DMS114 treated with DMSO at 0.1 percent for 48 hours (cell line): ENCODE data around the gene LIFR.

Experiments
- DNase-seq: peaks from one replicate; lab custom pipeline; 2025; ENCODE audit not compliant: unreplicated experiment; lab: John Stamatoyannopoulos, UW

Gene LIFR

DNA sequence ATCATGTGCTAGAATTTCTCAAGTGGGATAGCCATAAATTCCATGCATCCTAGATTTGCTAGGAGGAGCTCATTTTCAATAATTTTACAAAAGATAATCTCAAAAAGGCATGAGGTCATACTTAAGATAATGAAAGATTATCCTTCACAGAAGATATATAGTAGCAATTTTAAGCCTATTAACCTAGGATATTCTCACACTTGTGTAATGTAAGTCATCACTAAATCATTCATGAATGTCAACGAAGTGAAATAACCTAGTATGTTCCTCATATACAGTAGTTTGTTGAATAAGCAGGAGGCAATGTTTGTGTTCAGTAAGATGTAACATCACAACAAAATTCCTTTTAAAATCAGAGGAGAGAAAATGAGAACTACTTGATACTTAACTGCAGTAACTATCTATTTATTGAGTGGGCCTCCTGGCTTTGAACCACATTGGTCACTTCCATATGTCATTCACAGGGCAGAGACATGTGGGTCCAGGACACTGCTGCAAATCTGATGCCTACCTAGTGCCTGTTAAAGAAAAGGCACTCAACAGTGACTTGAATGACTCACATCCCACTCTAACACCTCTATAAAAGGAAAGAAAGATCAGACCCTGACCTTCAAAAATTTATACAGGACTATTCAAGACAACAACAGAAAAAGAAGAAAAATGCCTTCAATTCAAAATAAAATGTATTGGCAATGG lies 8.2 kb downstream of the LIFR start:
- no peak for DNase-seq

DNA sequence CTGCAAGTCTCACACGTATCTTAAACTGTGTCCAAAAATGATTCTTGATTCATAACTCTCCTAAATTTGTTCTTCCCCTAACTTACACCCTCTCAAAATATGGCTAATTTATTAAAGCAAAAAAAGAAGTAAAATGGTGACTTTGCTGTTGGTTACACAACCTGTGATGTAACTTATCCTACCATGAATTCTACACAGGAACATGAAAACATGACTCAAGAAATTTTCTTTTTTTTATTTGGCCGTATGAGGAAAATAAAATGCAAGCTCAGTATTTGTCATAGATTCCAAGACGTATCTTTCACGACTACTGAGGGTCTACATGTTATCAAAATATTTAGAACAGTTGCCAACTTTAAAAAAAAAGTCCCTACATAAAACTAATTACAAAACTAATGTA lies 9.2 kb downstream of the LIFR start:
- no peak for DNase-seq

DNA sequence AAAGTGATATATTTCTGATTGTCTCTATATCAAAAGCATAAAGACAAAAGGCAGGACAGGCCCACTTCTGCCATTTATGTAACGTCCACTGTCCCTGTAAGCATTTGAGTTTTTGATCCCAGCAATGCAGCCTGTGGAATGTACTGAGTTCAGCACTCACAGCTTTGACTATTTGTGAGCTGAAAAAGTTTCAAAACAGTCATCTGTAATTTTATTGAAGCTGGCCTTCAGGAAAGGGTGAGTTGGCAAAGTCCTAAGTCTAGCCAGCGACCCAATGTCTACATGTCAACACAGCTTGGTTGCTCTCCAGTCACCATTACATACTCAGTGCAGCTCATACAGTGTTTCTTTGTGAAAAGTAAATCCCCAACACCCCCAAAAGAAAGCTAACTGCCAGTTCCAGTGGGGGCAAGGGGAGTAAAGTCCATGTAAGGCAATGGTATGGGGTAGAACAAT lies 9.7 kb downstream of the LIFR start:
- DNase-seq, result no peak

DNA sequence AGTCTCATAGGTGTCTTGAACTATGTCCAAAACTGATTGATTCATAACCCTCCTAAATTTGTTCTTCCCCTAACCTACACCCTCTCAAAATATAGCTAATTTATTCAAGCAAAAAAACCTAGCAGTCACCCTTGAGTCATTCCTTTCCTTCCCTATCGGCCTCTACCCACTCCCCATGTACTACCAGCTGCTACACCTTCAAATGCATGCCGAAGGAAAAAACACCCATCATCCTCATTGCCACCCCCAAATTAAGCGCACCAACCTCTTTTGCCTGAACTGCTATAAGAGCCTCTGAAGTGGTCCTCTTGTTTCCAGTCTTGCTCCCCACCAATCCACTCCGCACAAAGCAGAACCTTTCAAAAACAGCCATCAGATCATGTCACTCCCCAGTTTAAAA lies 12.6 kb downstream of the LIFR start:
- no peak for DNase-seq

DNA sequence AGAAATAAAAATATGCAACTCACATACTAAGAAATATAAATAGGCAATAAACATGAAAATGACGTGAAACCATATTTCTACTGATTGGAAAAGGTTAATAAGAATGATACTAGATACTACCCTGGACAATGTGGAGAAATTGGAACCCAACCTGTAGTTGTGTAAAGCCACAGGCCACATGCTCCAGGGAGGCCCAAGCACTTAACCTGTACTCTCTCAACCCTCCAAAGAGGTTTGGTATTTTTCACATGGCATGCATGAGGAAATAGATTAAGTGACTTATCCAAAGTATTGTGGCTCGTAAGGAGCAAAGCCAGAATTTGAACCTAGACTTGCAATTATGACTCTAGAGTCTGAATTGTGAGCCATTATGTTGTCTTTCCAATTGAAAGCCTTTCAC lies 13.4 kb downstream of the LIFR start:
- no peak for DNase-seq

DNA sequence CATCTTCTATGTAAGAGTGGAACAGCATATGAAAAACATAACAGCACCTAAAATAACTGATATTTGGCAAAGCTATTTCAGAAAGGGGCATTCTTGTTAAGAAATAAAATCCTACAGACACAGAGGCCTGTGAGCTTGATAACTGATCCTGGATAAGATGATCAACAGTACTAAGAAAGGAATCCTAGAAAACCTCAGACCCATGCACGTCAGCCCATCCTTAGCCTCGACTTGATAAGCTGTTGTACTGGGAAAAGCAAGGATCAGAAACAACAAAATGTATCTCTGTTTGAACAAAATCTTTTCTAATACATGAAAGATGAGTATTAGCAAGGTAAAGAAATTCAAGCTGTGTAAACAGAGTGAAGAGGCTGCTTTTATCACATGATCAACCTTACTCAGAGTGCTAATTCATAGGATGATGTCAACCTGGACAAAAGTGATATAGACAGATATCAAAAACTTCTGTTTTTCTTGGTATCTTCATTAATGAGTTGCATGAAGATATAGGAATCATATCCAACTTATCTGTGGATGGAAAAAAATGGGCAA lies 15.2 kb downstream of the LIFR start:
- DNase-seq, result no peak

DNA sequence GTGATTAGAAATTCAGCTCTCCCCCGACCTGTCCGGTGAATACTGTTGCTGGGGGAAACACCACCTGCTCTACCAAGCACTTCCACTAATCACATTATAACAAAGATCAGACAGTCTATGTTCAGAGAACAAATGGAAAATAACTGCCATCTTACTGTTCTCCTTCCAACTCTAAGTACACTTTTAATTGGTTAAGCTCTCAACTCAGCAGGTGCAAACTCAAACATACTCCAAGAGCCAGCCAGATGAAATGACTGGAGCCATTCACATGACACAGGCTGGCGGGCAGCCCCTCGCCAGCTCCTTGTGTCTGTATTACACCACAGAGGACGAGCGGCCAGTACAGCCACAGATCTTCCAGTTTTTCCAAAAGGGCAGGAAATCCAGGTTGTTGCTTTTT lies 16.1 kb downstream of the LIFR start:
- DNase-seq, result no peak

DNA sequence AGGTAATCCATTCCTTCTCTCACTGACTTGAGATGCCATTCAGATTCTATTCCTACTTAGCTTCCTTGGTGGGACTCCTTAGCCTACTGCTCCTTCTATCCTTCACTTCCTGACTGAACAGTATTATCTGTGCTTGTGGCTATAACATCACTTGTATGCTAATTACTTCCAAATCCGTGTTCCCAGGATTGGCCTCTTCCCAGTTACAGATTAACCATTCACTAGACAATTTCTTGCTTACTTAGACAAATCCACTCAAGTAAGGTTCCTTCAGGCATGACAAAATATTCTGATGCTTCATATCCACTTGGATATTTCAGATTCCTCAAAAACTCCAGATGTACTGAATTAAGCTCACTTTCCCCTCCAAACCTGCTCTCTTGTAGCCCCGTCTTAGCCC lies 18.3 kb downstream of the LIFR start:
- DNase-seq, result no peak

DNA sequence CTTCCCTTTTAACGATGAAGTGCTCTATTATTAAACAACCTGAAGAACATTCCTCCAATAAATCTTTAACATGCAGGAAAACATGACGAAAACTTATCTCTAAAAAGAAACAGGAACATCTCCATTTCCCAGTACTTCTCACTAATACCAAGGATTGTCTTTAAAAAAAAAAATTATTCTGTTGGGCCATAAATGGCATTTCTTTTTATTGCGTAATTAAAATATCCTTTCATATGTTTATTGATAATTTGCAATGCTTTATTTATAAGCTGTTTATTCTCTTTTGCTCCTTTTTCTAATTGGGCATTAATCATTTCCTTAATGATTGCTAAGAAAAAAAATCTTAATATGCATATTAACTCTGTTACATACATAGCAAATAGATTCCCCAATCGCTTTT lies 18.9 kb downstream of the LIFR start:
- DNase-seq, result no peak

DNA sequence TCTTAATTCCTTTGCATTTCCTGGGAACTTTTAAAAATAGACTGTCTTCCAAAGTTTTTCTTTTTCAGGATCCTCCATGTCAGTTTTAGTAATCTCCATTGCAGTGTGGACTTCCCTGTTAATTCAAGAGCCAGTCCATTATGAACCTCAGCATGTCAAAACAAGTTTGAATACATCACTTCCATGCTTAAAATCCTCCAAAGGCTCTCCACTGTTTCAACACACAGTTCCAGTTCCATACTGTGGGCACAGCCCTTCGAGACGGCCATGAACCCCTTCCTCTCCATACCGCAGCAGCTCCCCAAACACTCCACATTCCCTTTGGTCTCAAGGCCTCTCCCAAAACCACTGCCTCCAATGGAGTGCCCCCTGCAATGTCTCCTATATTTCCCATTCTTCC lies 19.5 kb downstream of the LIFR start:
- no peak for DNase-seq

DNA sequence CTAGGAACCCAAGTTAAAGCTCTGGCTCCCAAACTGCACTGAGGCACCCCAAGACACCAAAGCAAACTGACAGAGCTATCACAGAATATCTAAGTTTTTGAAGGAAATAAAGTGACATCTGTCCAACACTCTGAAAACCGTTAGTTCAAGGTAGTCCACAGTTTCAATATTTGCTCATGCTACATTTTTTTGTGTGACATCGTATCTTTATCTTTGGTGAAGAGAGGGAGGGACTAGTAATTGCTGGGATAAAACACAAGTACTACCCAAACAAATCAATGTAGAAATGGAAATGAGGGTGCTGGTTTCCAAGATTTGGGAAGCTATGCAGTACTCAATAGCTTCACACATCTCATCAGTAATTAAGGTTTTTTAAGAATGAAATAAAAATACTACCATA lies 20.6 kb downstream of the LIFR start:
- DNase-seq, result no peak

DNA sequence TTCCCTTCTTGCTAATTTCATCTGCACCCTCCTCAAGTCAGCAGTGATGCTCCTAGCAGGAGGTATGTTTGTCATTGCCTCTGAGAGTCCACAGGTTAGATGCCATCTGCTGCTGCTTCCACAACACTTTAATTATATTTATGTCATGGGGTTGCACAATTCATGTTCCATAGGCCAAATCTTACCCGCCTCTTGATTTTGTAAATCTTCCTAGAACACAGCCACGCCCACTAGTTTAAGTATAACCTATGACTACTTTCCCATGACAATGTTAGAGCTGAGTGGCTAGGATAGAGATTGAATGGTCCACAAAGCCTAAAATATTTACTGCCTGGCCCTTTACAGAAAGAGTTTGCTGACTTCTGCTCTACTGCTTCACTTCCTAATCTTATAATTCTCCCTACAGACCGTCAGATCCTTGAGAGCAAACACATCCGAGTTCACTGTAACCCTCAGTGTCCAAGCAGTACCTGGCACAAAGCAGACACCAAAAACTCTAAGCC lies 21.1 kb downstream of the LIFR start:
- no peak for DNase-seq

DNA sequence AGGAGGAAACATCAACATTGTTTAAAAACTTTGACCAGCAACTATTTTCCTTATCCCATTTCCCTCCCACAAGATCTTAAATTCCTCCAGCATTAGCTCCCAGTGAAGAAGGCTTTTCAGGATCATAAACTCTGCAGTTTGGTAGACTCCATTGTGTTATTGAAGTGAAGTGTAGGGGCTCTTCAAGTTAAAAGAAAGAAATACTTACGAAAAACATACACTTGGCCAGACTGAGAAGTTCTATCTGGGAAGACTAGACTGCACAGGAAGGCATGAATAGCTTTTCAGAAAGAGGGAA lies 22.3 kb downstream of the LIFR start:
- no peak for DNase-seq

DNA sequence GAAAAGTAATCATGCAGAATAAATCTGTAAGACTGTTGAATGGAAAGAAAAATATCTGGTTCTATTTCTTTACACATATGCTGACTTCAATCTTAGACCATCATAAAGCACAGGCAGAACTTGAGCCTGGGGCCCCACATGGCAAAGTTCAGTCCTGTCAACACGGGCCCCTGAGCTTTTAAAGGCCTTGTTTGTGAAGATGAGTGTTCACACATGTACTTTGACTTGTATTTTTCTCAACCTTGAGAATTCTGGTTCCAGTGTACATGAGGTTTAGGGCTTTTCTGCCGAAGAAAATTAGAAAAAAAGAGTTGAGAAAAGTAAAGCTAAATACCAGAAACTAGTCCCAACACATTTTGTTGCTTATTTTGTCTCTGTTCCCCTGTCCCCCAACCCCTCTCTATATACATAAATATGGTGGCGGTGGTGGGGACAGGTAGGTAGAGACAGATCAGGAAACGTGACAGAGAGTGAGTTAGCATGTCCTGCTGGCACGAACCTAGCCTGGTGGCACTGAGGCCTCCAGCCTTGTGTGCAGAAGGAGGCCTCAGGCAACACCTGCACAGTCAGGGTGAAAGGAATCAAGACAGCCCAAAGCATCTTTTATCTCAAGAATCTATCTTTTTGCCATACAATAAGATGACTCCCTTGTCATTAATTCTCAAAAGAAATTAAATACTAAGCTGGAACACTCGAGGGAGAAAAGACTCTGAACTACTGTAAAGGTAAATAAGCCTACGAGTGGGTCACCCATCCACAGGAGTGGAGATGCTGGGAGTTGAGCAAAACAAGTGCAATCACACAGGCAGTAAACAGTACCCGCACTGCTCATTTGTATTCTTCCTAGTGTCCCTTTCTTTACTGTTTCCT lies 22.9 kb downstream of the LIFR start:
- no peak for DNase-seq

DNA sequence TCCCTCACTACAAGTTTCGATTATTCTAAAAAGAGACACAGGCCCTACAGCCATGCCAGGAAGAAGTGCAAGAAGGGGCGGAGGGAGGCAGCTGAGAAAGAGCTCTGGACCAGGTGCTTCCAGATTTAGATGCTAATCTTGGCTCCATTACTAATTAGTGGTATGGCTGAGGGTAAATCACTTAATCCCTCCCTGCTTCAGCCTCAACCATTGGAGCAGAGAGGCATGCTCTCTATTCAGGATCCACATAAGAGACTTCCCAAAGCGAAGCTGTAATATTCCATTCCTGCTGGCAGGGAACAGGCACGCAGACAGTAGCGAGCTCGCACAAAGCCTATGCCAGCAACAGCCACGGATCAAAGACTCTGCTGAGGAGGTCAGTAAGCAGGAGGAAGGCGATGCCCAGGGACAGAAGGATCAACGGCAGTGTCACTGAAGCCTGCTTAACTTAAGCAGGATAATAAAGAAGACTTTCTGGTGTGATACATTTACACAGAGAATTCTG lies 24.2 kb downstream of the LIFR start:
- DNase-seq, result no peak

DNA sequence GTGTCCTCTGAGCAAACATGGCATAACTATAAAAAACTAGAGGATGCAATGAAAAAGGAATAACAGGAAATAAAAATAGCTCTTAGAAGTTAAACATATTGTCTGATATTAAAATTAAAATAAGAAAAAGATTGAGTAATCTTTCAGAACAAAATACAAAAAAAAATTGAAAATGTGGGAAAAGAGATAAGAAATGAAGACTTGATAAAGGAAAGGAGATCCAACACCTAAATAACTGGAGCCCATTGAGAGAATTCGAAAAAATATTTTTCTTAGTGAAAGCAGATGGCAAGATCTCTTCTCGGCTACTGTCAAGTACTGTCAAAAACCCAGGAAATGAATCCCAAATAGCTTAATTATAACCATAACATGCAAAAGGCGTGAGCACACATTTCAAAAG lies 24.9 kb downstream of the LIFR start:
- no peak for DNase-seq

DNA sequence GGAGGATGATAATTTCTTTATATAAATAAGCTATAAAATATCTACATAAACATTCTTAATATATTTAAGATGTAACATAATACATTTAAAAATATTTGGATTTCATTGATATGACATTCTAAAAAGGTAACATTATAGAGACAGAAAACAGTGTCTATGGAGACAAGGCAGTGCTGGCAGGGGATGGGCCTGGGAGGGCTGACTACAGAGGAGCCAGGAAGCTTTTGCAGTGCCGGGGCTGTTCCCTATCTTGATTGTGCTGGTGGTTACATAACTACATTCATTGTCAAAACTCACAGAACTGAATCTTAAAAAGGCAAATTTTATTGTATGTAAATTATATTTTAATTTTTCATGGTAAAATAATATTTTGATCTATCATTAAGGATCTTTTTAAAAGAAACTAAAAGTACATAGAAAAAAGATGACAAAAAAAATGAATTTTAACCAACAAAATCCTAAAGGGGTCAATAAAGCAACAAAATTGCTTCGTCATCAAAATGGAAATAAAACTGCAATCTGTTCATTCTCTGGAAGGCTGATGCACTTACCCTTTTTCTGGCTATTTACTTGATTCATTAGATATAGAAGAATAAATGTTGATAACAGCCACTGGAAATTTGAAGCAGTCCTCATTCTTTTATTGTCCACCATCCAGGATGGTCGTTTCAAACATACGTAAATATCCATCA lies 26.3 kb downstream of the LIFR start:
- DNase-seq, result no peak

DNA sequence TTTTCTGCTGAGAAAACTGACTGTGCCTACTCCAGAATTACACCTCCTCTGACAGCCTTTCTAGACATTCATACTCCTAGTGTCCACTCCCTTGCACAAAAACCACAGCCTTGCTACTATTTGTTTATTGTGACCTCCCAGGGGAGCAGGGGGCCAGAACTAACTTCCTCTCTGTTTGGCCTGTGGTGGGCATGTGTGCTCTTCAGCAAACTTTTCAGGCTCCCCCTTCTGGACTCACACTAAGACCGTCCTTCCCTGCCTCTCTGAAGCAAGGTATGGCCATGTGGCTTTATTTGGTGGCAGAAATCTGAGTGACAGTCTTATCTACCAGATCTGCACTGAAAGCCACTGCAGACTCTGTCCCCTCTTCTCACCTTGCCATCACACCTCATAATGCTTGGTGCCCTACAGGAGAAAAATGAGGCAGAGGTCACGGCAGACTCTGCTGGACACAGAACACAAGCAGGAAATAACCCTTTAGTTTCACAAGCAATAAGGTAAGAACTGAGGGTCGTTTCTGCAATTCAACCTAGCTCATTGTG lies 28.2 kb downstream of the LIFR start:
- DNase-seq, result no peak

DNA sequence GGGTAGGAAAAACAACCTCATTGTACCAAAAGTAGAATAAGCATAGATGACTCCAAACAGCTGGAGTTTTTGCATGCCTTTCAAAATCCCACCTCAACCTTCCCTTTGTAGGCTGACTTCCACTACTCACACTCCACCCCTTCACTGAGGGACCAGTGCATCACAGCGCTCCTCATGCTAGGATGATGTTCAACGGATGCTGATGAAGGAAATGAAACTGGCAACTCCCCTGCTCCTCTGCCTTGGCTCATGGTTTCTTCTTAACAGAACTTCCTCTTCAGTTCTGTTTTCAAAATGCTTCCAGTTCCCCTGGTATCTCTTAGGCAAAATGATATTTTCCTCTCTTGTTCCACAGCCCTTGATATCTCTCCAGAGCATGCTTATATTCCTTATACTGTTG lies 29.0 kb downstream of the LIFR start:
- DNase-seq, result no peak

DNA sequence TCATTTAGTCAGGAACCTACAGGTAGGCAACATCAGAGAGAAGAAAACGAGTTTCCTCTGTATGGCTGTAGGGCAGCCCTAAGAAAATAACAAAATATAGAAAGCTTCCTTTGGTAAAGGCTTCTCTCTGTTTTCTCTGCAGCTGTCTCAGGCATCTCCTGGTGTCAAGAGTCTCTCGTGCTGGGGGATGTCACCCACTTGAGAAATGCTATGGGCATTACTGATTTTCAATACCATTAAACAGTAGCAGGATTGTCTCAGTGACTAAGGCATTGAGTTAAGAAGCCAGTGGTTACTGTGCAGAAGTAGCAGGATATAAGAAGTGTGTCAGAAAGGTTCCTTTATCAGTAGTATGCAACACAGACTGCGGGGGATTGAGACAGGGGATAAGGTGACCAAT lies 32.4 kb downstream of the LIFR start:
- no peak for DNase-seq

DNA sequence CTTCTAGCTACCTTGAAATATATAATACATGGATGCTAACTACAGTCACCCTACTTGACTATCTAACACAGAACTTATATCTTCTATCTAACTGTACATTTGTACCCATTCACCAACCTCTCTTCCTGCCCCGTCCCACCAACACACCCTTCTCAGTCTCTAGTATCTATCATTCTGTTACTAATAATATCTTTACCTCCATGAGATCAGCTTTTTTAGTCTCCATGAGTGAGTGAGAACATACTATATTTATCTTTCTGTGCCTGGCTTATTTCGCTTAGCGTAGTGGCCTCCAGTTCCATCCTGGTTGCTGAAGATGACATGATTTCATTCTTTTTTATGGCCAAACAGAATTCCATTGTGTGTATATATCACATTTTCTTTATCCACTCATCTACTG lies 37.0 kb downstream of the LIFR start:
- DNase-seq, result no peak
